IMR-90 (cell line): Measurements from ENCODE around the gene CHL1.

Source experiments
- NFE2L2 ChIP-seq: fragments of 150-350 bp; IDR thresholded peaks from 2 replicates; pipeline ENCODE4 v1.6.1; 2016; ENCODE audit warnings: low read depth, mild to moderate bottlenecking, low read length
- POLR2A ChIP-seq: IDR thresholded peaks from 2 replicates; pipeline ENCODE4 v1.6.1; 2012; ENCODE audit warnings: mild to moderate bottlenecking, low read depth, low read length
- RFX5 ChIP-seq: IDR thresholded peaks from 2 replicates; pipeline ENCODE4 v1.8.0; 2012; ENCODE audit warnings: low read depth, mild to moderate bottlenecking, low read length, moderate library complexity
- USF2 ChIP-seq: fragments of 150-350 bp; IDR thresholded peaks from 2 replicates; pipeline ENCODE4 v1.6.1; 2017; ENCODE audit warnings: mild to moderate bottlenecking, antibody characterized with exemption, low read length, low read depth
- TF ChIP-seq, protein P1 (sequence below): conservative IDR thresholded peaks from 2 replicates; pipeline ENCODE4 v1.5.1; 2012; ENCODE audit warnings: mild to moderate bottlenecking, low read depth, low read length, improper control_type of control experiment

DNA sequence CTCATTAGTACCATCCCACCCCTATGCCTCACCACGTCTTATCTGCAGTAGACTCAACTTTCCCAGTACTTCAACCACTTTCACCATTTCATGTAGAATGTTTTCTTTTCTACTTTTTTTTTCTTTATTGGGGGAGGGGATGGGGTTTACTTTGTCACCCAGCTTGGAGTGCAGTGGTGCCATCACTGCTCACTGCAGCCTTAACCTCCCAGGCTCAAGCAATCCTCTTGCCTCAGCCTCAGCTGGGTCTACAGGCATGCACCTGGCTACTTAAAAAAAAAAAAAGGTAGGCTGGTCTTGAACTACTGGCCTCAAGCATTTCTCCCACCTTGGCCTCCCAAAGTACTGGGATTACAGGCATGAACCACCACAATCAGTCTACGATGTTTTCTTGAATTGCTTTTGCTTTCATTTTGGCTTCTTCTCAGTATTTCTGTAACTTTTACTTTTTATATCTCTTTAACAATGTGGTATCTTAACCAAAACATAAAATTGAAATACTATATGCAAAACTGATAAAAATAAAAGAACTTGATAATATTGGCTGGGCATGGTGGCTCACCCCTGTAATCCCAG, 44.9 kb upstream of the CHL1 start:
- TF ChIP-seq RFX5 = no peak
- TF ChIP-seq POLR2A = no peak
- TF ChIP-seq, protein P1, sequence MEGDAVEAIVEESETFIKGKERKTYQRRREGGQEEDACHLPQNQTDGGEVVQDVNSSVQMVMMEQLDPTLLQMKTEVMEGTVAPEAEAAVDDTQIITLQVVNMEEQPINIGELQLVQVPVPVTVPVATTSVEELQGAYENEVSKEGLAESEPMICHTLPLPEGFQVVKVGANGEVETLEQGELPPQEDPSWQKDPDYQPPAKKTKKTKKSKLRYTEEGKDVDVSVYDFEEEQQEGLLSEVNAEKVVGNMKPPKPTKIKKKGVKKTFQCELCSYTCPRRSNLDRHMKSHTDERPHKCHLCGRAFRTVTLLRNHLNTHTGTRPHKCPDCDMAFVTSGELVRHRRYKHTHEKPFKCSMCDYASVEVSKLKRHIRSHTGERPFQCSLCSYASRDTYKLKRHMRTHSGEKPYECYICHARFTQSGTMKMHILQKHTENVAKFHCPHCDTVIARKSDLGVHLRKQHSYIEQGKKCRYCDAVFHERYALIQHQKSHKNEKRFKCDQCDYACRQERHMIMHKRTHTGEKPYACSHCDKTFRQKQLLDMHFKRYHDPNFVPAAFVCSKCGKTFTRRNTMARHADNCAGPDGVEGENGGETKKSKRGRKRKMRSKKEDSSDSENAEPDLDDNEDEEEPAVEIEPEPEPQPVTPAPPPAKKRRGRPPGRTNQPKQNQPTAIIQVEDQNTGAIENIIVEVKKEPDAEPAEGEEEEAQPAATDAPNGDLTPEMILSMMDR = no peak
- TF ChIP-seq USF2 = no peak
- no peak for TF ChIP-seq NFE2L2
